ENCODE results near the gene PLXNB3. TPM values are rescaled to one million over a fixed set of nuclear protein-coding genes. Genes with fewer than 3 reads are reported as not detected.
A peak's percentile ranks its signal among the peaks of the same experiment; 100 is the strongest.

PLXNB3 gene
- total and polyA plus RNA-seq, 2 of the 13 experiments (the other 11 are each of a cell fraction or from before 2014, with no cell fraction given): 3.0 to 6.9 TPM

DNA sequence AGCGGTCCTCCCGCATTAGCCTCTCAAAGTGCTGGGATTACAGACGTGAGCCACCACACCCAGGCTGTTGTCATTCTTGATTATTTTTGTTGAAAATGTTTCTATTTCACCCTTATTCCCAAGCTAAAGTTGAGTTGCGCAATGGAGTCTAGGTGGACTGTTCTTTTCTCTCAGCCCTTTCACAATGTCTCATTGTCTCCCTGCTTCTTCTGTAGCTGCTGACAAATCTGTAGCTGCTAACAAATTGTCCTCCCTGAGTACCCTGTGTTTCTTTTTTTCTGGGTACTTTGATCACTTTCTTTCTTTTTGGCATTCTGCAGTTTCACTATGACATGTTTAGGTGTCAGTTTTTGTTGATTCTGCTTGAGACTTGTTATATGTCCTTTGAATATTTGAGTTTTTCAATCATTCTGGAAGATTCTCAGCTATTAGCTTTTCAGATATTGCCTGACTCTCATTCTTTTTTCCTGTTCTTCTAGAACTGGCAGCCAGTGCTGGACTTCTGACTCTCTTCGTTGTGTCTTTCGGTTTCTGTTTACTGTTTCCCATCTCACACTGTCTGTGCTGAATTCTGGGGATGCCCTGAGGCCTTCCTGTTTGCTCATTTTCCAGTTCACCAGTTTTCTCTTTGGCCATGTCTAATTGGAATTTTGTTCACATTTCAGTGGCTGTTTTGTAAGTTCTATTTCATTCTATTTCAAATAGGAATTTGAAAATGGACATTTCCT lies 32.8 kb upstream of the PLXNB3 start:
- DNase-seq (ENCODE audit: low spot score) (peak; percentile 65), ATAC-seq (no peak), FAIRE-seq (peak; percentile 83)
- no peak overlapping the region for H3K4me3 ChIP-seq (replicated peaks in 1 of 3; ENCODE audit: insufficient read depth in 1 of 3, low read depth in 2 of 3, low read length in 3 of 3)
- H3K27me3 ChIP-seq (ENCODE audit: control insufficient read depth in 1 of 2, insufficient read depth in 2 of 2, low read length in 2 of 2): no peaks in the 10 kb centered on the region
- no peaks in the 10 kb centered on the region for H3K9me3 ChIP-seq (ENCODE audit: low read length)
- H3K4me1 ChIP-seq (ENCODE audit: insufficient read depth, low read length): peaks cover 51% of the 10 kb centered on the region
- H4K20me1 ChIP-seq (ENCODE audit: insufficient read depth, low read length): peaks cover 21% of the 10 kb centered on the region
- peaks cover 0 to 6% of the 10 kb centered on the region in 2 experiments; a peak in 1 of 5 replicates for H3K36me3 ChIP-seq (replicated peaks in 1 of 2; ENCODE audit: control insufficient read depth in 1 of 2, insufficient read depth in 2 of 2, low read length in 2 of 2)
- in situ Hi-C loops (cut with HindIII; ENCODE audit: extremely low pct_ligation_motif_present, low pct_unique_long_range_greater_than_20kb): no loop called here
- H2AFZ ChIP-seq (ENCODE audit: low read length): no peak overlapping the region
- peaks cover 15% of the 10 kb centered on the region for H3K79me2 ChIP-seq (ENCODE audit: insufficient read depth, low read length)
- ChIA-PET POLR2A (interaction anchor here (1.1 to 1.2 kb wide), 2 partner anchors 32 to 63 kb away, joined by 3 to 4 read pairs; partner anchors contain the start of genes IDH3G and SSR4), CTCF (ENCODE audit: low intra/inter-chr PET ratio, low total read pairs) (no interaction called here)
- BruUV-seq (replicated peaks): no TSS peak
- 69% methylated on average over 6 of the region's 6 CpGs for WGBS (ENCODE audit: low lambda C conversion rate)
- peak overlapping the region; percentile 18; the same call in 1 of the 2 replicates for H3K4me2 ChIP-seq (ENCODE audit: low read depth, low read length)
- intact Hi-C loops (cut with micrococcal nuclease; ENCODE audit: unreplicated experiment): no loop called here
- H3K9ac ChIP-seq (ENCODE audit: insufficient read depth, low read depth, low read length): no peak overlapping the region
- no peak overlapping the region for H3K27ac ChIP-seq (ENCODE audit: extremely low read length, insufficient read depth, low read length)
- TF ChIP-seq ZNF335 (CRISPR knock-in tag; IDR thresholded peaks at IDR 0.05) (no peak), NCOR1 (IDR thresholded peaks at IDR 0.05; ENCODE audit: borderline replicate concordance, low read length) (no peak; the same call in 1 of the 2 replicates), ZFP82 (CRISPR knock-in tag; IDR thresholded peaks at IDR 0.05; ENCODE audit: borderline replicate concordance) (peak; percentile 96), GATAD2A (CRISPR knock-in tag; IDR thresholded peaks at IDR 0.05) (peak; percentile 35), ZNF224 (CRISPR knock-in tag; IDR thresholded peaks at IDR 0.05) (no peak), HNF4A (CRISPR knock-in tag; IDR thresholded peaks at IDR 0.05) (no peak), ZNF441 (CRISPR knock-in tag; IDR thresholded peaks at IDR 0.05; ENCODE audit: borderline replicate concordance) (no peak), NFATC3 (CRISPR knock-in tag; IDR thresholded peaks at IDR 0.05) (no peak), SAP130 (CRISPR knock-in tag; IDR thresholded peaks at IDR 0.05; ENCODE audit: low read depth) (peak; percentile 51), SMC3 (IDR thresholded peaks at IDR 0.05; ENCODE audit: low read length) (peak; percentile 22; the same call in 1 of the 2 replicates), PPARG (CRISPR knock-in tag; conservative IDR thresholded peaks at IDR 0.05) (no peak), SOX6 (IDR thresholded peaks at IDR 0.05) (no peak), SOX6 (CRISPR knock-in tag; IDR thresholded peaks at IDR 0.05) (peak; percentile 88), TEAD3 (CRISPR knock-in tag; optimal IDR thresholded peaks at IDR 0.05; ENCODE audit: borderline replicate concordance) (no peak), SOX5 (CRISPR knock-in tag; IDR thresholded peaks at IDR 0.05; ENCODE audit: borderline replicate concordance) (peak; percentile 88; the same call in 1 of the 2 replicates), SOX13 (IDR thresholded peaks at IDR 0.05) (0 out of 2 replicates have a peak, but pooled peaks have one; percentile 41), SOX13 (CRISPR knock-in tag; conservative IDR thresholded peaks at IDR 0.05 in 1 of 2, IDR thresholded peaks at IDR 0.05 in 1 of 2) (peak in 1 of 2 experiments; percentile 91; a peak in 2 of 4 replicates)
- TF ChIP-seq, protein P1, sequence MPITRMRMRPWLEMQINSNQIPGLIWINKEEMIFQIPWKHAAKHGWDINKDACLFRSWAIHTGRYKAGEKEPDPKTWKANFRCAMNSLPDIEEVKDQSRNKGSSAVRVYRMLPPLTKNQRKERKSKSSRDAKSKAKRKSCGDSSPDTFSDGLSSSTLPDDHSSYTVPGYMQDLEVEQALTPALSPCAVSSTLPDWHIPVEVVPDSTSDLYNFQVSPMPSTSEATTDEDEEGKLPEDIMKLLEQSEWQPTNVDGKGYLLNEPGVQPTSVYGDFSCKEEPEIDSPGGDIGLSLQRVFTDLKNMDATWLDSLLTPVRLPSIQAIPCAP (CRISPR knock-in tag; IDR thresholded peaks at IDR 0.05; ENCODE audit: low read depth): no peak
- TF ChIP-seq, protein P2, sequence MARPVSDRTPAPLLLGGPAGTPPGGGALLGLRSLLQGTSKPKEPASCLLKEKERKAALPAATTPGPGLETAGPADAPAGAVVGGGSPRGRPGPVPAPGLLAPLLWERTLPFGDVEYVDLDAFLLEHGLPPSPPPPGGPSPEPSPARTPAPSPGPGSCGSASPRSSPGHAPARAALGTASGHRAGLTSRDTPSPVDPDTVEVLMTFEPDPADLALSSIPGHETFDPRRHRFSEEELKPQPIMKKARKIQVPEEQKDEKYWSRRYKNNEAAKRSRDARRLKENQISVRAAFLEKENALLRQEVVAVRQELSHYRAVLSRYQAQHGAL (CRISPR knock-in tag; IDR thresholded peaks at IDR 0.05; ENCODE audit: not compliant biosample characterization): no peak
- TF ChIP-seq, protein P3, sequence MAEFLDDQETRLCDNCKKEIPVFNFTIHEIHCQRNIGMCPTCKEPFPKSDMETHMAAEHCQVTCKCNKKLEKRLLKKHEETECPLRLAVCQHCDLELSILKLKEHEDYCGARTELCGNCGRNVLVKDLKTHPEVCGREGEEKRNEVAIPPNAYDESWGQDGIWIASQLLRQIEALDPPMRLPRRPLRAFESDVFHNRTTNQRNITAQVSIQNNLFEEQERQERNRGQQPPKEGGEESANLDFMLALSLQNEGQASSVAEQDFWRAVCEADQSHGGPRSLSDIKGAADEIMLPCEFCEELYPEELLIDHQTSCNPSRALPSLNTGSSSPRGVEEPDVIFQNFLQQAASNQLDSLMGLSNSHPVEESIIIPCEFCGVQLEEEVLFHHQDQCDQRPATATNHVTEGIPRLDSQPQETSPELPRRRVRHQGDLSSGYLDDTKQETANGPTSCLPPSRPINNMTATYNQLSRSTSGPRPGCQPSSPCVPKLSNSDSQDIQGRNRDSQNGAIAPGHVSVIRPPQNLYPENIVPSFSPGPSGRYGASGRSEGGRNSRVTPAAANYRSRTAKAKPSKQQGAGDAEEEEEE (CRISPR knock-in tag; IDR thresholded peaks at IDR 0.05; ENCODE audit: borderline replicate concordance): no peak
- TF ChIP-seq, protein P4, sequence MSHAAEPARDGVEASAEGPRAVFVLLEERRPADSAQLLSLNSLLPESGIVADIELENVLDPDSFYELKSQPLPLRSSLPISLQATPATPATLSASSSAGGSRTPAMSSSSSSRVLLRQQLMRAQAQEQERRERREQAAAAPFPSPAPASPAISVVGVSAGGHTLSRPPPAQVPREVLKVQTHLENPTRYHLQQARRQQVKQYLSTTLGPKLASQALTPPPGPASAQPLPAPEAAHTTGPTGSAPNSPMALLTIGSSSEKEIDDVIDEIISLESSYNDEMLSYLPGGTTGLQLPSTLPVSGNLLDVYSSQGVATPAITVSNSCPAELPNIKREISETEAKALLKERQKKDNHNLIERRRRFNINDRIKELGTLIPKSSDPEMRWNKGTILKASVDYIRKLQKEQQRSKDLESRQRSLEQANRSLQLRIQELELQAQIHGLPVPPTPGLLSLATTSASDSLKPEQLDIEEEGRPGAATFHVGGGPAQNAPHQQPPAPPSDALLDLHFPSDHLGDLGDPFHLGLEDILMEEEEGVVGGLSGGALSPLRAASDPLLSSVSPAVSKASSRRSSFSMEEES (CRISPR knock-in tag; IDR thresholded peaks at IDR 0.05): no peak

Measured in HepG2 (cell line).